Coronary artery (tissue), 2 donors: ENCODE measurements around the gene CLHC1.
"Not testable (repeated sequence)": the region's sequence is repeated elsewhere in the genome, so short reads cannot be mapped to it uniquely, and the experiment has no call there.

Experiments
- DNase-seq: peaks from one replicate; pipeline ENCODE4 v3.0.0-alpha.2; 2017; ENCODE audit warnings: low spot score
- H3K27ac ChIP-seq, 2 donors: fragments of 200-600 bp; sonication (generic); one replicate each; pipeline ENCODE4 v1.5.1; 2016 to 2019
- H3K4me3 ChIP-seq: fragments of 200-600 bp; sonication (generic); 2 replicates; pipeline ENCODE4 v1.5.1; 2016; ENCODE audit warnings: mild to moderate bottlenecking, moderate library complexity
- TF ChIP-seq, protein P1 (sequence below): fragments of 200-600 bp; sonication (generic); IDR thresholded peaks from one replicate; pipeline ENCODE4 v1.5.1; 2019; ENCODE audit warnings: antibody characterized with exemption

CLHC1 gene

DNA sequence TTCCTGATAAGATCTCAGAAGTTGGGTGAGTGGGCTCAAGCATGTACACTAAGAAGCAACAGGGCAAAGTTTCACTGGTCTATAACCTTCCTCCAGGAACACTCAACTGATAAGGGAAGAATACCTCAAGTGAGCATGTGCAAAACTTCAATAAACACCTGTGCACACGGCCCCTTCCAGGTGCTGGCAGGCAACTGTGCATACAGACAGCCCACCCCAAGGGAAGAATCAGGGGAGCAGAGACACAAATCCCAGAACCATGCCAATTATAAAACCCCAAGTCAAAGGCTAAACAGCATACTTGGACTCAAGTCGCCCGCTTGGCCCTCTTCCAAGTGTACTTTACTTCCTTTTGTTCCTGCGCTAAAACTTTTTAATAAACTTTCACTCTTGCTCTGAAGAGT, 96.0 kb downstream of the CLHC1 start:
- Histone ChIP-seq H3K4me3 (no peak overlapping the region), H3K27ac (peak overlapping the region in 1 of 2 donors; percentile 0)
- no peak for DNase-seq
- TF ChIP-seq, protein P1, sequence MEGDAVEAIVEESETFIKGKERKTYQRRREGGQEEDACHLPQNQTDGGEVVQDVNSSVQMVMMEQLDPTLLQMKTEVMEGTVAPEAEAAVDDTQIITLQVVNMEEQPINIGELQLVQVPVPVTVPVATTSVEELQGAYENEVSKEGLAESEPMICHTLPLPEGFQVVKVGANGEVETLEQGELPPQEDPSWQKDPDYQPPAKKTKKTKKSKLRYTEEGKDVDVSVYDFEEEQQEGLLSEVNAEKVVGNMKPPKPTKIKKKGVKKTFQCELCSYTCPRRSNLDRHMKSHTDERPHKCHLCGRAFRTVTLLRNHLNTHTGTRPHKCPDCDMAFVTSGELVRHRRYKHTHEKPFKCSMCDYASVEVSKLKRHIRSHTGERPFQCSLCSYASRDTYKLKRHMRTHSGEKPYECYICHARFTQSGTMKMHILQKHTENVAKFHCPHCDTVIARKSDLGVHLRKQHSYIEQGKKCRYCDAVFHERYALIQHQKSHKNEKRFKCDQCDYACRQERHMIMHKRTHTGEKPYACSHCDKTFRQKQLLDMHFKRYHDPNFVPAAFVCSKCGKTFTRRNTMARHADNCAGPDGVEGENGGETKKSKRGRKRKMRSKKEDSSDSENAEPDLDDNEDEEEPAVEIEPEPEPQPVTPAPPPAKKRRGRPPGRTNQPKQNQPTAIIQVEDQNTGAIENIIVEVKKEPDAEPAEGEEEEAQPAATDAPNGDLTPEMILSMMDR = no peak

GRCh38 chr2:55135491-55135890, 96.6 kb downstream of the CLHC1 start:
- no peak for DNase-seq
- H3K4me3 ChIP-seq = no peak overlapping the region
- TF ChIP-seq, protein P1 = no peak
- H3K27ac ChIP-seq = no peak overlapping the region

GRCh38 chr2:55134316-55134706, 97.8 kb downstream of the CLHC1 start:
- Histone ChIP-seq H3K27ac (peak overlapping the region; percentile 74 to 79), H3K4me3 (peak overlapping the region; percentile 63)
- TF ChIP-seq, protein P1 = no peak

DNA sequence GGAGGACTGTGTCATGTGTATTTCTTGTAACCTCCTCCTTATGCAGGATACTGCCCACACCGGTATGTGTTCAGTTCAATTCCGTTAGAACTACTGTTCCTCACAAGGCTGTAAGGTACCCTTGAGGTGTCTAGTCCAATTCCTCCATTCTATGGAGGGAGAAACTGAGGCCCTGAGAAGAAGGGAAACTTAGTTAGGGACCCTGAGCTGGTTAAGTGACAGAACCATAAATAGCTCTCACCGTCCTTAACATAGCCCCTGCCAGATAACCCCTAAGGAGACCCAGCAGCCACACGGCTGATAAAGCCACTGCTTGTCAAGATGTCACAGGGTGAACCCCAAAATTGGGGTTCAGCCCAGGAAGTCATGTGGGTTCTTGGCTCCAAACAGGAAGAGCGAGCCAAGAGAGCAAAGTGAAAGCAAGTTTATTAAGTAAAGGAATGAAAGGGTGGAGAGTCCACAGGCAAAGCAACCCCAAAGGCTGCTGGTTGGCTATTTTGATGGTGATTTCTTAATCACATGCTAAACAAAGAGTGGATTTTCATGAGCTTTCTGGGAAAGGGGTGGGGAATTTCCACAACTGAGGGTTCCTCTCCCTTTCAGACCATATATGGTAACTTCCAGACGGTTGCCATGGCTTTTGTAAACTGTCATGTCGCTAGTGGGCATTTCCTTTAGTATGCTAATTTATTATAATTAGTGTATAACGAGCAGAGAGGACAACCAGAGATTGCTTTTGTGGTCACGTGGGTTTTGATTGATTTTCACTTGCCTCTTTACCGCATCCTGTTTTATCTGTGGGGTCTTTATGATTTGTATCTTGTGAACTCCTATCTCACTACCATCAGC, 98.4 kb downstream of the CLHC1 start:
- DNase-seq = no peak
- Histone ChIP-seq H3K27ac (peak overlapping the region; percentile 74 to 79), H3K4me3 (peak overlapping the region; percentile 63)
- TF ChIP-seq, protein P1 = no peak

More at GRCh38 chr2:55134316-55134706, 97.8 kb downstream of the CLHC1 start:
- DNase-seq = no peak

DNA sequence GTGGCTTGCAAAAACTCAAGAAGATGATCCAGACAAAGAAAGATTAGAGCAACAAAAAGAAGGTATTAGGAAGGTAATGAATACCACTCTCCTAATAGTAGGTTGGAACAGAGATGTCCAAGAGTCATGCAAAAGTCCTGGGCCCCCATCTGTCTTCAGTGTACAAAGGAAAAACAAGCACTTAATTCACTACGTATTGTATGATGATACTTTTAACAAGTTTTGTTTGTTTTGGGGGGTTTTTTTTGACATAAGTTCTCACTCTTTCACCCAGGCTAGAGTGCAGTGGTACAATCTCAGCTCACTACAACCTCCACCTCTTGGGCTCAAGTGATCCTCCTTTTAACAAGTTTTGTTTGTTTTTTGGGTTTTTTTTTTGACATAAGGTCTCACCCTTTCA, 101.2 kb downstream of the CLHC1 start:
- Histone ChIP-seq H3K4me3 (no peak overlapping the region), H3K27ac (no peak overlapping the region)
- DNase-seq = no peak
- TF ChIP-seq, protein P1 = no peak

DNA sequence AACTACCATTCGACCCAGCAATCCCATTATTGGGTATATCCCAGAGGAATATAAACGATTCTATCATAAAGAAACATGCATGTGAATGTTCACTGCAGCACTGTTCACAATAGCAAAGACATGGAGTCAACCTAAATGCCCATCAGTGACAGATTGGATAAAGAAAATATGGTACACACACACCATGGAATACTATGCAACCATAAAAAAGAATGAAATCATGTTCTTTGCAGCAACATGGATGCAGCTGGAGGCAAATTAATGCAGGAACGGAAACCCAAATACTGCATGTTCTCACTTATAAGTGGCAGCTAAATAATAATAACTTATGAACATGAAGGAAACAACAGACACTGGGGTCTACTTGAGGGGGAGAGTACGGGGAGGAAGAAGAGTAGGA, 105.5 kb downstream of the CLHC1 start:
- H3K4me3 ChIP-seq, H3K27ac ChIP-seq, DNase-seq: not testable (repeated sequence)
